Kidney epithelial cell (primary cell): ENCODE data around the gene RPL7L1. TPM values are rescaled to one million over a fixed set of nuclear protein-coding genes. Genes with fewer than 3 reads are reported as not detected.
A peak's percentile ranks its signal among the peaks of the same experiment; 100 is the strongest.
"Not testable (repeated sequence)": the region's sequence is repeated elsewhere in the genome, so short reads cannot be mapped to it uniquely, and the experiment has no call there.

Experiments
- DNase-seq: peaks from one replicate; pipeline ENCODE4 v3.0.0-alpha.2; 2010; ENCODE audit warnings: low read depth
- H3K27me3 ChIP-seq: 2 replicates; pipeline ENCODE4 v1.6.0; 2011; ENCODE audit warnings: low read length; ENCODE audit not compliant: control insufficient read depth, insufficient read depth
- H3K36me3 ChIP-seq: 2 replicates; pipeline ENCODE4 v1.5.1; 2011; ENCODE audit warnings: low read length; ENCODE audit not compliant: control insufficient read depth, insufficient read depth
- H3K4me3 ChIP-seq: 2 replicates; pipeline ENCODE4 v1.5.1; 2011; ENCODE audit warnings: low read depth, mild to moderate bottlenecking, control low read depth, low read length
- CTCF ChIP-seq: IDR thresholded peaks from 2 replicates; pipeline ENCODE4 v1.5.1; 2011; ENCODE audit warnings: mild to moderate bottlenecking, moderate library complexity, low read length, control low read depth, inconsistent platforms; ENCODE audit not compliant: insufficient read depth, poor library complexity, severe bottlenecking
- total RNA-seq: library from RNA; depleted of rRNA; stranded (reverse); fragments of >200 nt; gene quantifications from 2 replicates; pipeline ENCODE4 v1.2.3, GENCODE V29; 2015

The RPL7L1 gene
- total RNA-seq, 1 donor from 2014 or later = 107 TPM

- Histone ChIP-seq H3K4me3 (peak overlapping the region; percentile 69), H3K36me3 (peaks cover 1% of the 10 kb centered on the region), H3K27me3 (no peaks in the 10 kb centered on the region)
- TF ChIP-seq CTCF = no peak
- no peak for DNase-seq
Measured at GRCh38 chr6:42889815-42890214, 10.4 kb downstream of the RPL7L1 start.

GRCh38 chr6:42890311-42891198 is 11.1 kb downstream of the RPL7L1 start:
- H3K27me3 ChIP-seq = no peaks in the 10 kb centered on the region
- no peak for TF ChIP-seq CTCF
- H3K36me3 ChIP-seq = peaks cover 1% of the 10 kb centered on the region
- peak overlapping the region; percentile 69 for H3K4me3 ChIP-seq
- peak; percentile 83 for DNase-seq

DNA sequence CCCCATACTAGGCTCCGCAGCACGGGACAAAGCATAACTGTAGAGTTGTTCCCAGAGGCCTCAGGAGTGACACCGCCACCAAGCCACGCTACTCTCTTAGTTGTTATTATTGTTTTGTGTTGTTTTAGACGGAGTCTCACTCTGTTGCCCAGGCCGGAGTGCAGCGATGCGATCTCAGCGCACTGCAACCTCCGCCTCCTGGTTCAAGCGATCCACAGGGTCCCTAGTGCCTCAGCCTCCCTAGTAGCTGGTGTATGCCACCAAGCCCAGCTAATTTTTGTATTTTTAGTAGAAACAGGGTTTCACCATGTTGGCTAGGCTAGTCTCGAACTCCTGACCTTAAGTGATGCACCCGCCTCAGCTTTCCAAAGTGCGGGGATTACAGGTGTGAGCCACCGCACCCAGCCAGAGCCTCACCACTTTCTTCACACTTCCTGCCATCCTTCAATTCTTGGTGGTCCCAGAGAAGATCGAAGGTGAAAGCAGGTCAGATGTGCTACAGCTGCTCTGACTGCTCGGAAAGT is 11.8 kb downstream of the RPL7L1 start:
- TF ChIP-seq CTCF = no peak
- Histone ChIP-seq H3K4me3 (peak overlapping the region; percentile 69), H3K27me3 (no peaks in the 10 kb centered on the region), H3K36me3 (no peaks in the 10 kb centered on the region)
- DNase-seq = no peak

GRCh38 chr6:42894041-42894828 is 14.8 kb downstream of the RPL7L1 start:
- H3K4me3 ChIP-seq, DNase-seq, H3K27me3 ChIP-seq: not testable (repeated sequence)

DNA sequence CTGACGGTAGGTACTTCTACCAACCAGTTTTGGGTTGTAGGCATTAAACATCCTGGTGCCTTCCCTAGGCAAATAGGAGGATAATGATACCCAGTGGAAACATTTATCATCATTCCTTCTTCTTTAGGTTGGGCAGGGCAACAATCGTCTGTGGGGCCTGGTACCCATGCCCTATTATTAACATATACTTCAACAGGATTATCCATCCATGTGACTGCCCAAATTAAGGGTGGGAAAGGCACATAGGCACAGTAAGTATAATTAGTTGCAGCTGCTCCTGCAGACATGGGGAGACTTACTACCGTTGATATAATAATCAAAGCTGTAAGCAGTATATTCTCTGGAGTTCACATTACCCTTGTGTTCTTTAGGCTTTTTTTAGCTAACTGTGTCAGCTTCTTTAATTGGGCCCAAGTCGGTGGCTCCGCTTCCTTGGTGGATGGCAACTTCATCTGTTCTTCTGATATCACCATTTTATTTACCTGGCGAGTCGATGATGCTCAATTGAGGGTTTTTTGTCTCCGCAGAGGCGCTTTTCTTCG is 16.8 kb downstream of the RPL7L1 start:
- Histone ChIP-seq H3K36me3 (no peaks in the 10 kb centered on the region), H3K4me3 (no peak overlapping the region), H3K27me3 (no peaks in the 10 kb centered on the region)
- no peak for TF ChIP-seq CTCF
- DNase-seq = no peak

More at GRCh38 chr6:42894041-42894828, 14.8 kb downstream of the RPL7L1 start:
- H3K36me3 ChIP-seq = not testable (repeated sequence)

DNA sequence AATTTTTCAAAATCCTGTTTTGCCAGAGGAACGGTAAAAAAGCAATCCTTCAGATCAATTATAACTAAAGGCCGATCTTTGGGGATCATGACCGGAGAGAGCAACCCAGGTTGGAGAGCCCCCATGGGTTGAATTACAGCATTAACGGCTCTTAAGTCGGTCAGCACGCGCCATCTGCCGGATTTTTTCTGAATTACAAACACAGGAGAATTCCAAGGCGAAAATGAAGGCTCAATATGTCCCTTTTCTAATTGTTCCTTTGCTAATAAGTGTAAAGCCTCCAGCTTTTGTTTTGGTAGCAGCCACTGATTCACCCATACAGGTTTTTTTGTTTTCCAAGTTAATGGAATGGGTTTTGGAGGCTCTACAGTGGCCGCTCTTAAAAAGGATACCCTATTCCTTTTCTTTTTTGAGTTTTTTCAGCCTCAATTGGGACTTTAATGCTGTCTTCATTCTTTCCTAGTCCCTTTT is 19.5 kb downstream of the RPL7L1 start:
- no peak for DNase-seq
- no peak overlapping the region for H3K4me3 ChIP-seq

More for the DNA sequence above, 19.5 kb downstream of the RPL7L1 start:
- peak; percentile 56 for TF ChIP-seq CTCF
- H3K36me3 ChIP-seq = no peaks in the 10 kb centered on the region
- no peaks in the 10 kb centered on the region for H3K27me3 ChIP-seq
